HepG2 (cell line): ENCODE data around the gene ZNRF3. TPM values are rescaled to one million over a fixed set of nuclear protein-coding genes. Genes with fewer than 3 reads are reported as not detected.

Experiments used
- EZH2 ChIP-seq: conservative IDR thresholded peaks from 2 replicates; pipeline ENCODE4 v1.6.1; 2012; ENCODE audit warnings: mild to moderate bottlenecking, low read depth, low read length, moderate library complexity
- JDP2 ChIP-seq: sonication (generic); formaldehyde crosslinking; IDR thresholded peaks from 2 replicates; pipeline ENCODE4 v1.8.1; 2022; ENCODE audit warnings: missing genetic modification reagents, borderline replicate concordance
- ZFAT ChIP-seq: sonication (generic); formaldehyde crosslinking; conservative IDR thresholded peaks from 2 replicates; pipeline ENCODE4 v1.8.1; 2023; ENCODE audit warnings: missing genetic modification reagents, inconsistent platforms
- ZFYVE20 ChIP-seq: sonication (generic); formaldehyde crosslinking; IDR thresholded peaks from 2 replicates; pipeline ENCODE4 v1.8.0; 2023; ENCODE audit warnings: low read depth, mild to moderate bottlenecking, moderate library complexity, missing genetic modification reagents, borderline replicate concordance
- ZNF121 ChIP-seq: sonication (generic); formaldehyde crosslinking; IDR thresholded peaks from 2 replicates; pipeline ENCODE4 v1.5.0; 2020; ENCODE audit warnings: mild to moderate bottlenecking, missing genetic modification reagents
- ZNF260 ChIP-seq: sonication (generic); formaldehyde crosslinking; IDR thresholded peaks from 2 replicates; pipeline ENCODE4 v1.4.0; 2020; ENCODE audit warnings: missing genetic modification reagents, low read depth, mild to moderate bottlenecking, borderline replicate concordance
- ZNF44 ChIP-seq: sonication (generic); formaldehyde crosslinking; IDR thresholded peaks from 2 replicates; pipeline ENCODE4 v1.5.1; 2020; ENCODE audit warnings: mild to moderate bottlenecking, missing genetic modification reagents
- ZNF510 ChIP-seq: sonication (generic); formaldehyde crosslinking; IDR thresholded peaks from 2 replicates; pipeline ENCODE4 v1.4.0; 2020; ENCODE audit warnings: low read depth, mild to moderate bottlenecking, missing genetic modification reagents
- ZNF614 ChIP-seq: IDR thresholded peaks from 2 replicates; pipeline ENCODE4 v1.6.1; 2018; ENCODE audit warnings: missing biosample characterization, missing genetic modification reagents, inconsistent platforms, borderline replicate concordance
- polyA plus RNA-seq, 8 experiments: library from polyadenylated mRNA; depleted of rRNA in 3 of 8; stranded (reverse) in 7 of 8; unstranded in 1 of 8; fragments of >200 nt; fragmentation: Illumina TruSeq in 4 of 8; extraction: Trizol in 4 of 8; gene quantifications; 2 replicates each; pipeline versions ENCODE4 v1.2.1 to v1.2.3, GENCODE V29; 2011 to 2016; ENCODE audit warnings: low read depth in 4 of 8, missing spikeins in 1 of 8, mixed read lengths in 1 of 8; ENCODE audit not compliant: insufficient read depth in 1 of 8
- total RNA-seq, 5 experiments: library from RNA; depleted of rRNA; stranded (reverse); fragments of >200 nt; fragmentation: Illumina TruSeq; extraction: Trizol; gene quantifications; 2 replicates each; pipeline ENCODE4 v1.2.3, GENCODE V29; 2016; ENCODE audit warnings: low read depth in 1 of 5
- TF ChIP-seq, protein P1 (sequence below), 2 experiments: fragments of 450-650 bp in 1 of 2; sonication (generic) in 1 of 2; formaldehyde crosslinking in 1 of 2; IDR thresholded peaks; 2 replicates each; pipeline versions ENCODE4 v1.6.1 to v1.8.0; 2016 to 2022; ENCODE audit warnings: antibody characterized with exemption in 1 of 2, mild to moderate bottlenecking in 1 of 2, missing genetic modification reagents in 1 of 2
- TF ChIP-seq, protein P2 (sequence below): sonication (generic); formaldehyde crosslinking; IDR thresholded peaks from 2 replicates; pipeline ENCODE4 v1.4.0; 2020; ENCODE audit warnings: missing genetic modification reagents, low read depth, mild to moderate bottlenecking, borderline replicate concordance
- TF ChIP-seq, protein P3 (sequence below): sonication (generic); formaldehyde crosslinking; IDR thresholded peaks from 2 replicates; pipeline ENCODE4 v1.4.0; 2020; ENCODE audit warnings: mild to moderate bottlenecking, low read depth, missing genetic modification reagents
- TF ChIP-seq, protein P4 (sequence below): sonication (generic); formaldehyde crosslinking; IDR thresholded peaks from 2 replicates; pipeline ENCODE4 v1.4.0; 2020; ENCODE audit warnings: mild to moderate bottlenecking, missing genetic modification reagents
- TF ChIP-seq, protein P5 (sequence below): fragments of 450-650 bp; IDR thresholded peaks from 2 replicates; pipeline ENCODE4 v1.6.1; 2017

Gene ZNRF3
- total and polyA plus RNA-seq, 2 of the 13 experiments (the other 11 are each of a cell fraction or from before 2014, with no cell fraction given), result 20.3 to 36.7 TPM

DNA sequence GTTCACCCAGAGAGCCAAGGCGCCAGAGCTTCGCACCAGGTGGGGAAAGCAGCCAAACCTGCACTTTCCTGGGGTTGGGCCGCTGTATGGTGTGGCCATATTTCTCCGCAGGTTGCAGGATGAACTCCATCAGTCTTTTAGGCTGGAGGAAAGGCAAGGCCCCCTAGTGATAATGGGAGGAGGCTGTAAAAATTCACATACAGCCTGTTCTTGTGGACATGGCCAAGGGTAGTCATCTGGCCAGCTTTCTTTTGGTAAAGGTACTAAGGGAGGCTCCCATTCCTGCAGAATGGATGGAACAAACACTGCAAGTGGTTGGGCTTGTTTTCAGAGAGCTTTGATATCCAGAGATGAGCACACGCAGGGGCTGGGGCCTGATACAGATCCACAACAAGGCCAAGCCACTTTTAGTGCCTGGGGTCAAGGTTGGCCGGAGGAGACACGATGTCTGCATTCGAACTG lies 148.7 kb downstream of the ZNRF3 start (continued):
- TF ChIP-seq, protein P1, sequence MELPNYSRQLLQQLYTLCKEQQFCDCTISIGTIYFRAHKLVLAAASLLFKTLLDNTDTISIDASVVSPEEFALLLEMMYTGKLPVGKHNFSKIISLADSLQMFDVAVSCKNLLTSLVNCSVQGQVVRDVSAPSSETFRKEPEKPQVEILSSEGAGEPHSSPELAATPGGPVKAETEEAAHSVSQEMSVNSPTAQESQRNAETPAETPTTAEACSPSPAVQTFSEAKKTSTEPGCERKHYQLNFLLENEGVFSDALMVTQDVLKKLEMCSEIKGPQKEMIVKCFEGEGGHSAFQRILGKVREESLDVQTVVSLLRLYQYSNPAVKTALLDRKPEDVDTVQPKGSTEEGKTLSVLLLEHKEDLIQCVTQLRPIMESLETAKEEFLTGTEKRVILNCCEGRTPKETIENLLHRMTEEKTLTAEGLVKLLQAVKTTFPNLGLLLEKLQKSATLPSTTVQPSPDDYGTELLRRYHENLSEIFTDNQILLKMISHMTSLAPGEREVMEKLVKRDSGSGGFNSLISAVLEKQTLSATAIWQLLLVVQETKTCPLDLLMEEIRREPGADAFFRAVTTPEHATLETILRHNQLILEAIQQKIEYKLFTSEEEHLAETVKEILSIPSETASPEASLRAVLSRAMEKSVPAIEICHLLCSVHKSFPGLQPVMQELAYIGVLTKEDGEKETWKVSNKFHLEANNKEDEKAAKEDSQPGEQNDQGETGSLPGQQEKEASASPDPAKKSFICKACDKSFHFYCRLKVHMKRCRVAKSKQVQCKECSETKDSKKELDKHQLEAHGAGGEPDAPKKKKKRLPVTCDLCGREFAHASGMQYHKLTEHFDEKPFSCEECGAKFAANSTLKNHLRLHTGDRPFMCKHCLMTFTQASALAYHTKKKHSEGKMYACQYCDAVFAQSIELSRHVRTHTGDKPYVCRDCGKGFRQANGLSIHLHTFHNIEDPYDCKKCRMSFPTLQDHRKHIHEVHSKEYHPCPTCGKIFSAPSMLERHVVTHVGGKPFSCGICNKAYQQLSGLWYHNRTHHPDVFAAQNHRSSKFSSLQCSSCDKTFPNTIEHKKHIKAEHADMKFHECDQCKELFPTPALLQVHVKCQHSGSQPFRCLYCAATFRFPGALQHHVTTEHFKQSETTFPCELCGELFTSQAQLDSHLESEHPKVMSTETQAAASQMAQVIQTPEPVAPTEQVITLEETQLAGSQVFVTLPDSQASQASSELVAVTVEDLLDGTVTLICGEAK (IDR thresholded peaks at IDR 0.05), result no peak
- TF ChIP-seq, protein P1 (CRISPR knock-in tag; IDR thresholded peaks at IDR 0.05), result no peak
- TF ChIP-seq, protein P2, sequence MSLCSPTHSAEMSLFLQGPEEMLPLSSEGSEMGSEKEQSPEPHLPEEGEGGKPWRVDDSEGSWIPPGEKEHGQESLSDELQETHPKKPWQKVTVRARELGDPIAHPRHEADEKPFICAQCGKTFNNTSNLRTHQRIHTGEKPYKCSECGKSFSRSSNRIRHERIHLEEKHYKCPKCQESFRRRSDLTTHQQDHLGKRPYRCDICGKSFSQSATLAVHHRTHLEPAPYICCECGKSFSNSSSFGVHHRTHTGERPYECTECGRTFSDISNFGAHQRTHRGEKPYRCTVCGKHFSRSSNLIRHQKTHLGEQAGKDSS (CRISPR knock-in tag), result no peak
- TF ChIP-seq ZNF510 (CRISPR knock-in tag) (no peak), ZNF121 (CRISPR knock-in tag) (no peak), EZH2 (no peak), ZNF44 (CRISPR knock-in tag) (no peak), ZFYVE20 (no peak), JDP2 (no peak), ZNF614 (no peak), ZFAT (CRISPR knock-in tag) (no peak), ZNF260 (CRISPR knock-in tag) (no peak)
- TF ChIP-seq, protein P3, sequence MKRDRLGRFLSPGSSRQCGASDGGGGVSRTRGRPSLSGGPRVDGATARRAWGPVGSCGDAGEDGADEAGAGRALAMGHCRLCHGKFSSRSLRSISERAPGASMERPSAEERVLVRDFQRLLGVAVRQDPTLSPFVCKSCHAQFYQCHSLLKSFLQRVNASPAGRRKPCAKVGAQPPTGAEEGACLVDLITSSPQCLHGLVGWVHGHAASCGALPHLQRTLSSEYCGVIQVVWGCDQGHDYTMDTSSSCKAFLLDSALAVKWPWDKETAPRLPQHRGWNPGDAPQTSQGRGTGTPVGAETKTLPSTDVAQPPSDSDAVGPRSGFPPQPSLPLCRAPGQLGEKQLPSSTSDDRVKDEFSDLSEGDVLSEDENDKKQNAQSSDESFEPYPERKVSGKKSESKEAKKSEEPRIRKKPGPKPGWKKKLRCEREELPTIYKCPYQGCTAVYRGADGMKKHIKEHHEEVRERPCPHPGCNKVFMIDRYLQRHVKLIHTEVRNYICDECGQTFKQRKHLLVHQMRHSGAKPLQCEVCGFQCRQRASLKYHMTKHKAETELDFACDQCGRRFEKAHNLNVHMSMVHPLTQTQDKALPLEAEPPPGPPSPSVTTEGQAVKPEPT (CRISPR knock-in tag), result no peak
- TF ChIP-seq, protein P4, sequence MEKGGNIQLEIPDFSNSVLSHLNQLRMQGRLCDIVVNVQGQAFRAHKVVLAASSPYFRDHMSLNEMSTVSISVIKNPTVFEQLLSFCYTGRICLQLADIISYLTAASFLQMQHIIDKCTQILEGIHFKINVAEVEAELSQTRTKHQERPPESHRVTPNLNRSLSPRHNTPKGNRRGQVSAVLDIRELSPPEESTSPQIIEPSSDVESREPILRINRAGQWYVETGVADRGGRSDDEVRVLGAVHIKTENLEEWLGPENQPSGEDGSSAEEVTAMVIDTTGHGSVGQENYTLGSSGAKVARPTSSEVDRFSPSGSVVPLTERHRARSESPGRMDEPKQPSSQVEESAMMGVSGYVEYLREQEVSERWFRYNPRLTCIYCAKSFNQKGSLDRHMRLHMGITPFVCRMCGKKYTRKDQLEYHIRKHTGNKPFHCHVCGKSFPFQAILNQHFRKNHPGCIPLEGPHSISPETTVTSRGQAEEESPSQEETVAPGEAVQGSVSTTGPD, result no peak
- TF ChIP-seq, protein P5, sequence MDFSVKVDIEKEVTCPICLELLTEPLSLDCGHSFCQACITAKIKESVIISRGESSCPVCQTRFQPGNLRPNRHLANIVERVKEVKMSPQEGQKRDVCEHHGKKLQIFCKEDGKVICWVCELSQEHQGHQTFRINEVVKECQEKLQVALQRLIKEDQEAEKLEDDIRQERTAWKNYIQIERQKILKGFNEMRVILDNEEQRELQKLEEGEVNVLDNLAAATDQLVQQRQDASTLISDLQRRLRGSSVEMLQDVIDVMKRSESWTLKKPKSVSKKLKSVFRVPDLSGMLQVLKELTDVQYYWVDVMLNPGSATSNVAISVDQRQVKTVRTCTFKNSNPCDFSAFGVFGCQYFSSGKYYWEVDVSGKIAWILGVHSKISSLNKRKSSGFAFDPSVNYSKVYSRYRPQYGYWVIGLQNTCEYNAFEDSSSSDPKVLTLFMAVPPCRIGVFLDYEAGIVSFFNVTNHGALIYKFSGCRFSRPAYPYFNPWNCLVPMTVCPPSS, result no peak
